Femur (tissue), 1 donor: ENCODE results near the gene CPNE1.

Experiments
- DNase-seq: peaks from one replicate; pipeline ENCODE4 v3.0.0-alpha.2; 2017

The CPNE1 gene

DNA sequence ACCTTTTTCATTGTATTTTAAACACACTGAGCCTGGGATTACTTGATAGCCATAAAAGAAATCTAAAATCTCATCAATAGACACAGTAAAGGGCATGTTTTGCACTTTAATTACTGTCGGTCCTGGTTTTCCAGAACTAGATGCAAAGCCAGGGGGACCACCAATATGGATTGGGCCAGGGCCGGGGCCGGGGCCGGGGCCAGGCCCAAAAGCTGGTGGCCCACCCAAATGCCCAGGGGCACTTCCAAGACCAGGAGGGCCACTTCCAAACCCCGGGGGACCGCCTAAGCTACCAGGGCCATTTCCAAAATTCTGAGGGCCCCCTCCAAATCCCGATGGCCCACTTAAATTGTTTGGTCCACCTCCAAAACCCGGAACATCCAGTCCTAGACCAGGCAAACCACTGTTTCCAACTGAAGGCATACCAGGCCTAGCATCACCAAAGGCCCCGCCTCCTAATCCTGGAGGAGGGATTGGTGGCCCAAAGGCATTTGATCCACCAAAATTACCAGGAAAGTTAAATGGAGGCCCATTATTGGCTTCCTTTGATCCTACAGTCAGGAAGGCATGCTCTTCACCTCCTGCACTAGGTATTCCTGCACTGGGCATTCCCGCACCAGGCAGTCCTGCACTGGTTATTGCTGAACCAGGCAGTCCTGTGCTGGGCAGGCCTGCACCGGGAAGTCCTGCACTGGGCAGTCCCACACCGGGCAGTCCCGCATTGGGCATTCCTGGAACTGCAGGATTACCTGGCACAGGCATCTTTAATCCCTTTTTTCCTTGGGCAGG is 11.9 kb downstream of the CPNE1 start:
- DNase-seq: no peak

DNA sequence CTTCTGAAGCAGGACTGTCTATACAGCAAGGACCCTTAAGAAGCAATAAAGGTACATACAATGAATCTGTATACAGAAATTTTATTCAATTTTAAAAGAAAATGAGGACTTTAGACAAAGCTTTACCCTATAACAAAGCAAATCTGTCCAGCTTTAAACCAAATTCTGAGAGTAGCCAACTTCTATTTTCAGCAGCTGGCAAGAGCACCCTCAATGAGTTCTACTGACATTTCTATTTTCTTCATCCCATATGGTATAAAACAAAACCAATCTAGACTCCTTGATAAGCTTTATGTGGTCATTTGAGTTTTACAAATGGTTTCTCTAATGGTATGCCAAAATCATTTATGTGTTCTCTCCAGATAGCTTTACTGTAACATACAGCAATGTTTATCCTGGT is 12.7 kb downstream of the CPNE1 start:
- no peak for DNase-seq

DNA sequence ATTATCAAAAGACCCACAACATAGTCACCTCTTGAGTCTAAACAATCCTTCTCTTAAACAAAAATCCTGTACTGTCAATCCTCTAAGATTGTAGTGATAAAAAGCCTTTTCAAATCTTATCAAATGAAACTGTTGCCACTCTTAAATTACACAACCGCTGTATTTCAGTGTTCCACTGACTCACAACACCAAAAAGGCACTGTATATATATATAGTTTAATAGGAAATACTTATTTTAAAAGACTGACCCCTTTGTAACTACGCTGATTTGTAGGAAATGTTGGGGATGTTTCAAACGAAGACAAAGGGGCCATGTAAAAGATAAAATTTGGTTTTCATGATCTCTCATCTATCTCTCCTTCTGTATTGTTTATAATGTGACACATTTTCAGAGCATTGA is 14.1 kb downstream of the CPNE1 start:
- no peak for DNase-seq

DNA sequence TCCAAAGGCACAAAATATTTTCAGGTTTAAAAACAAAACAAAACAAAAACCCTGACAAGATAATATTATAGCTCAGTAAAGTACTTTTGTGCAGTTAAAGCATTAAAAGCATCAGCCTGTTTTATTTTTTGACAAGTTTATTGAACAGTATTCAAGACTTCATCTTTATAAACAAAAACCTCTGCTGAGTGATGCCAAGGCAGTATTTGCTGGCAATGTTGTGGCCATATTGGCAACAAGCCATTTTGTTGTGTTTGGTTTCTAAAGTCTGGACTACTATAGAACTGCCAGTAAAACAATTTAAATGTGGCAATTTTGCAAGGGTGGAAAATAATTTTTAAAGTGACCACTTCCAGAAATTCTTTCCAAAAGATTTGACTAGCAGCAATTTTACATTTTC is 15.9 kb downstream of the CPNE1 start:
- DNase-seq: no peak

DNA sequence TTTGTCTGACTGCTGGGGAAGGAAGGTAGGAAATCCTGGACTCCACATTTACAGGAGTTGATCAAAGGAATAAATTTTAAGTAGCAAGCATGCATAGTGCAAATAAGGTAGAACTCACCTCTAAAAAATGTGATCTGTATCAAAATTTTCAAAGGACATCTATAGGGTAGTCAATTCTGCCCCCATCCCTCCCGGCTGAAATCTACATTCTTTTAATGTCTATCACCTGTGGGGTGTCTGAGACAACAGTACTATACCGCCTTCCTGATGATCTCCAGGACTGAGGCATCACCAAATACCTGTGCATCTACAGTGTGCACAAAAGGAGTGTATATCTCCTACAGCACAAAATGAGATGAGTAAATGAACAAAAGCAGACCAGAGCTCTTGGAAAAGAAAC is 19.9 kb downstream of the CPNE1 start:
- DNase-seq: no peak

DNA sequence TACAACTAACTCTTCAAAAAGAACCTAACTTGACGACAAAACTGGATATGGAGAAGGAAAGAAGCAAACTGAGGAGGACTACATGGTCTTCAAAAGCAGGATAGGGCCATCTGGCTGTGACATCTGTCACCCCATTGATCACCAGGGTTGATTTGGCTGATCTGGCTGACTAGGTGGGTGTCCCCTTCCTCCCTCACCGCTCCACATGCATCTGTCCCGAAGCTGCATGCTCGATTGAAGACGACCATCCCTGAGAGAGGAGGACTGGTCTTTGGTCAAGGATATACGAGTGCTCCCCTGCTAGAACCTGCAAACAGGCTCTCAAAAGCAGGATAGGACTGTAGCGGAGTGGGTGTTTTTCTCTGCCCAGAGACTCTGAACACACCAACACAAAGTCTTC is 21.7 kb downstream of the CPNE1 start:
- DNase-seq: no peak

DNA sequence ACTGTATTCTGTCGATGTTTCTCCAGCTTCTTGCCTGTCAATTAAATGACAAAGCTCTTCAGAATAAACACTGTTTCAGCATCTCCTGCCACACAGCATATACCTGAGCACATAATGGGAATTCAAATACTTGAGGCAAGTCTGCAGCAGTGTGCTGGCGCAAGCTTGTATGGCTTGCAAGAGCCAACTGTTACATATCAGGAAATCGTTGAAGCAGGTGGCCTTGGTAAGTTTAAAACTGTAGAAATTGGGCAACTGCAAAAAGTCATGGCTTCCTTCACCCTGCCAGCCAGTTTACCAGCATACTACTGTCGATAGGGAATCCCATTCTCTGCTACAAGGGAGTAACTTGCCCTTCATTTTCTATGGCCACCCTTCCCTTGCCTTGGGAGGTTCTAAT is 23.0 kb downstream of the CPNE1 start:
- DNase-seq: no peak

DNA sequence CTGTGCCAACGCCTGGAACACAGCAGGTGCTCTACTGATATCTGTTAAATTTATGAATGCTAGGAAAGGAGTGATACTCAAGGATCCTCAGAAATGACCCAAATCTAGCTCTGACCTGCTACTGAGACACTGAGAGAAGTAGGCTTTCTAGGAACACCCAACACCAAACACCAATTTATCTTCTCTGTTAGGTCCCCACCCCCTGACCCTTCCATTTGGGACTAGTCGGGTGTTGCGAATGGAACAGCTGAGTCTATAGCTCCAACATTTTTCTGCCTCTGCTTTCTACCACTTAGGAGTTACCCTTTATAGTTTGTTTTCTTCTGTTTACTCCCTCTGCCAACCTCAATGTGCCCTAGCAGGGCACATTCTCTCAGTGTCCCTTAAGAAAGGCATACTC is 24.0 kb downstream of the CPNE1 start:
- DNase-seq: no peak

DNA sequence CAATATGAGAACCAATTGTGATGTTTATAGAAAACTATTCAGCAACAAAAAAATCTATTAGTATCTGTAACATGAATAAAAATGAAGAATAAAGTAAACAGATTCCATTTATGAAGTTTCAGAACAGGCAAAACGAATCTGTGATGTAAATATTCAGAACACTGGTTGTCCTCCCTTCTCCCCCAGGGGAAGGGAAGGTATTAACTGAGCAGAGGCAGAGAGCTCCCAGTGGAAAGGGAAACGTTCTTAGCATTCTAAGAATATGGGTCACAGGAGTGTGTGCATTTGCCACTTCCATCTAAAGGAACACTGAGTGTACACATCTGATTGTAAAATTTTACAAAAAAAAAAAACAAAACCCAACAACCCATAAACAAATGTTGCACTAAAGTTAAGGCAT is 25.9 kb downstream of the CPNE1 start:
- DNase-seq: no peak

DNA sequence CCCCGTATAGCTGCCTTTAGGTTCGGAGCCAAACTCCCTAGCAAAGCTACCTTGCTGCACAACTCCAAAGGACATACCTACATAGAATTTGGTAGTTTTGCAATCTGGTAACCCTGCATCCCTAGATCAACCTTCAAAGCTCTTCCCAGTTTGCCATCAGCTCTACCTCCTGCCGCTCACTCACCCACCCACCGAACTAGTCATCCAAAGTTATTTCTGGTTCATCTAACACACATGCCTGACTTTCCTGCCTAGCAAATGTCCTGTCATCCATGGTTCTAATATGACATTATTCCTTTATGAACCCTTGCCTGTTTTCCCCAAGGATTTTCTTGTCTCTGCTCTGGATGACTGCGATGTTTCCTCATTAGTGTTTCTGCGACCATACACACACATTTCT is 27.4 kb downstream of the CPNE1 start:
- no peak for DNase-seq

DNA sequence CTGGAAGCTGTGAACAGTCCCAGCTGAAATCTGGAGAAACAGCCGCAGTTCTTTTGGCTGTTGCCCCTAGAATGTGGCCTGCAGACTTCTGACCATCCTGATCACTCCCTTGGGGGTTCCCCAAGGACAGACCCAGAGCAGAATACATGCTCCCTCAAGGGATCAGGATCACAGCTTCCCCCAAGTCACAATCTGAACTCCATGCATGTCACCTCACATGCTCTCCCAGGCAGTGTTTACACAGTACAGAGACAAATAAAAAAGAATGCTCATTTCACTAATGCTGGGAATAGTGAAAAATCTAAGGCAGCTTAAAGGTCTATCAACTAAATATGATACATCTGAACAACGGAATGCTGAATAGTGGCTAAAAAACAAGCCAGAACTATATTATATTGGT is 28.6 kb downstream of the CPNE1 start:
- no peak for DNase-seq

DNA sequence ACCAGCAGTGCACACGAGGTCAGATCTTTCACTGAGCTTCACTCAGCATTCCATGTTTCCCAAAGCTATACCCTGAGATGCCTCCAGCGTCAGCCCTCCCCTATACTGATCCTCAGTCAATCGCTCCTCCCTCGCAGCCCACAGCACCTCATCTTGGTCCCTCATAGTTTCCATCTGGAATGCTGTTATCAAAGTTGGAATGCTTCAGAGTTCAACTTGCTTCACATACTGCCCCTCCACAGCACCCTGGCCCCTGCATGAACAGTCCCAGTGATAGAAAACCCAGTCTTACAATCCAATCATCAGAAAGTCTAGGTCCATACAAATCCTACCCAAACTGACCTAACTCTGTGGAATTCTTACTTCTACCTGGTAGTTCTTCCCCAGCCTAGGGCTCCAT is 29.0 kb downstream of the CPNE1 start:
- no peak for DNase-seq

DNA sequence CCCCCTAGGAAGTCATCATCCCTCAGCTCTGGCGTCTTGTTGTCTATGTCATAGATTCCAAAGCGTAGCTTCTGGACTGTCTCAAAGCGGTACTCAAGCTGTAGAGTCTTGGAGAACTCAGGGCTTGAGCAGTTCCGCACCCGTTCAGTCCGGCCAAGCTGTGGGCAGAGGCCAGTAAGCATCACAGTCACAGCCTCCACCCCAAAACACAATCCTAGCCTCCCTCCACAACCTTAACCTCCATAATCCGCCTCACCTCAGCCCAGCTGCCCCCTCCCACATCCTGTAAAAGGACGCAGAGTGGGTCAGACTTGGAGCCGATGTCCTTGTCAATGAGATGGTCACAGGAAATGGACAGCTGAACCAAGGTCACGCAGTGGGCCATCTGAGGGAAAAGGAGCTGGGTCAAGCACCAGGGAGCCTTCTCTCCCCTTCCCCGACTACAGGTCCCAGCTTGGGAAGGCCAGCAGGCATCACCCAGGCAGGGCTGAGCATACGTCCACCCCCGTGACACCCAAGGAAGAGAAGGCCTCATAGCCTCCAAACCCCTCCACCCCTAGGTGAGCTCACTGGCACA is 32.1 kb downstream of the CPNE1 start:
- DNase-seq: no peak

DNA sequence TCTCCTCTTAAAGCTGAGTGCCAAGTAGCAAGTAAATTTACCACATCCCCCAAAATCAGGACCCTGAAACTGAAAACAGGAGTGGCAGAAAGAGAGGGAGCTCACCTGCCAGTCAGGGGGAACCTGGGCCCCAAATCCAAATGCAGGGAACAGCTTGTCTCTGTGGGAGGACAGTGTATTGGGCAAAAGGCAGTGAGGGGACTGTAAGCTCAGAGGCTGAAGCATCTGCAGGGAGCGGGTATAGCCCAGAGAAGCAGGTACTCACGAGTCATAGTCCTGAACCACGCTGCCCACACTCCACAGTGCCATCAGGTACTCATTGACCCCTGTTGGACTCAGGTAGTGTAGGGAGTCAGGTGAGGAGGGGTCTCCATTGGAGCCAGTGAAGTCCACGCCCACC is 34.1 kb downstream of the CPNE1 start:
- no peak for DNase-seq

DNA sequence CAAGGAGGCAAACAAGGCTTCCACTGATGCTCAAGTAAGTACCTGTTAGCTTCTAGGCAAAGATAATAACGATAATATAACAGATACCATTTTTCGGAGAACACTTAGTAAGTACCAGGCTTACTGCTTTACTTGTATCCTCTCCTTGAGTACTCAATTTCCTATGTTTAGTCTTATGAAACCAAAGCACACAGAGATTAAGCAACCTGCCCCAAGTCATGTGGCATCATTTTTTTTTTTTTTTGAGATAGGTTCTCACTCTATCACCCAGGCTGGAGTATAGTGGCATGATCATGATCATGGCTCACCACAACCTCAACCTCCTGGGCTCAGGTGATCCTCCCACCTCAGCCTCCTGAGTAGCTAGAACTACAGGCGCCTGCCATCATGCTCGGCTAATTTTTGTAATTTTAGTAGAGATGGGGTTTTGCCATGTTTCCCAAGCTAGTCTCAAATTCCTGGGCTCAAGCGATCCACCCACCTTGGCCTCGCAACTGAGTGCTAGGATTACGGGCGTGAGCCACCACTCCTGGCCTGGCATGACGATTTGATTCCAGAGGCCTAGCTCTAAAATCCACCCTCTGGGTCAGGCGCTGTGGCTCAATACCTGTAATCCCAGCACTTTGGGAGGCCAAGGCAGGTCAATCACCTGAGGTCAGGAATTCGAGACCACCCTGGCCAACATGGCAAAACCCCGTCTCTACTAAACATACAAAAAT is 35.1 kb downstream of the CPNE1 start:
- DNase-seq: no peak

DNA sequence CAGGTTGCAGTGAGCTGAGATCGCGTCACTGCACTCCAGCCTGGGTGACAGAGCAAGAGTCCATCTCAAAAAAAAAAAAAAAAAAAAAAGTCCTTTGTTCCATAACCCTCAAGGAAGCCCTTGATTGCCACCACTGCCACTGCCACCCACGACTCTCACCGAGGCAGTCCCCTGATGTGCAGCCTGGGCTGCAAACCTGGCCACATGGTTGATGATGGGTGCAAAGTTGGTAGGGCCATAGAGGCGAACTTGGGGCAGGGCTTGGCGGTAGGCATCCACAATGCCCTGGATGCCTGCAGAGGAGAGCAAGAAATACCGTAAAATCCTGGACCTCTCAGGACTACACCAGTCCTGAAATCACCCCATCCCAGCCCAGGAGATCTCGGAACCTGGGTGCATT is 37.6 kb downstream of the CPNE1 start:
- no peak for DNase-seq

DNA sequence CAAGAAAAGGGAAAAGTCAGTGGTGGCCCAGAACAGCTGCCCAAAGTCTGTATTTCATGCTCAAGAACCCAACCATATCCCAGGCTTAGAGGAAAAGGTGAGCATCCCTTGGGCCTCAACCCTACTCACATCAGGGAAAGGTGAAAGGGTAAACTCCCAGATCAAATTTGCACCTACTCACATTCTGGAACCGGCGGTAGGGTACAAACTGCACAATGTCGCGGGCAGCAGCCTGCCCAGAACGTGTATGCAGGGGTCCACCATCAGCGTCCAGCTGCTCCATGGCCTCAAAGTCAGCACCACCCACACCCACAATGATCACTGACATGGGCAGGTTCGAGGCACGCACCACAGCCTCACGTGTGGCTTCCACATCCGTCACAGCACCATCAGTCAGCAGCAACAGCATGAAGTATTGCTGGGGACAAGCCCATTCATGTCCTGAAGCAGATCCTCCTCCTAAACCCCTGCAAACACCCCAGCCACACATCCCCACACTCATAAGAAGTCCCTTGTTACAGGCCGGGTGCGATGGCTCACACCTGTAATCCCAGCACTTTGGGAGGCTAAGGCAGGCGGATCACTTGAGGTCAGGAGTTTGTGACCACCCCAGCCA is 38.2 kb downstream of the CPNE1 start:
- no peak for DNase-seq

DNA sequence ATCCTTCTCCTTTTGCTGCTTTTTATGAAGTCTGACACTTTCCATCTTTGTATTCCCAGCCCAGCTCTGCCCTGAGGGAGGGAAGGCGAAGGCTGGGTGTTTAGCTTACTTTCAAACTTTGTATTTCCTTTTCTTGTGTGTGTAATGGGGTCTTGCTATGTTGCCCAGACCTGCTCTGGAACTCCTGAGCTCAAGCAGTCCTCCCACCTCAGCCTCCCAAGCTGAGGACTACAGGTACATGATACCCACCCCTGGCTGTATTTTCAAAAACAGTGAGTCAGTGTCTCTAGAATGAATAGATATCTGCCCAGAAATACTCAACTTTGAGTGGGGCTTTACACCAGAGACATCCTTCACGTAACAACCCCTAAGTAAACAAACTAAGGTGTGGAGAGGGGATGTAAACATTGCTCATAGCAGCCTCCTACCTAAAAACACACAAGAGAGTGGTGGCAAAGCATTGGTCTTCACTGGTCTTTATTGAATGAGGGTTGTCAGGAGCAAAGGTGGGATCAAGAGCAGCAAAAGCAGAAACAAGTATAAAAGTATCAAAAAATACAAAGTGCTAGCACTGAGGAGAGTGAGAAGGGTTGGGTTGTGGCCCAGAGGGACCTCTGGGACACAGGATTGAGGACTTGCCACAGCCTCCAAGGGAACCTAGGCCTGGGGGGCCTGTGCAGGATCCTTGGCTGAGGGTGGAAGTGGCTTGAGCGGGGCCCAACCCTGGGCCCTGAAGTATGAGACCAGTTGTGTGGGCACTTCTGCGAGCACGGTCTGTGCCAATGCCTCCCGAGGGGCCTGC is 38.9 kb downstream of the CPNE1 start:
- DNase-seq: no peak

DNA sequence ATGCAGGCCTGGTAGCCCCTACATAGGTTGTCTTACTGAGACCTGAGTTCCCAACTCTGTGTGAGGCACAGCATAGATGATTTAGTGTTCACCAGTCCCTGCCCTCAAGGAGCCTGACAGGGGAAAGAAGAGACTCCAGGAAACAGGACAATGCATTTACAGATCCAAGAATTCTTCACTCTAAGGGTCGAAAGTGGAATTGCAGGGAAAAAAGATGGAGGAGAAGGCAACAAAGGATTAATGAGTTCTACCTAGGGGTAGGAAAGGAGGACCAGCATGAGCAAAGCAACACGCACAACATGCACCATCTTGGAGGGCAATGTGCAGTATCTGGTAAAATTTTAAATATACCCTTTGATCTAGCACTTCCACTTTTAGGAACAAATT is 43.1 kb downstream of the CPNE1 start:
- no peak for DNase-seq

DNA sequence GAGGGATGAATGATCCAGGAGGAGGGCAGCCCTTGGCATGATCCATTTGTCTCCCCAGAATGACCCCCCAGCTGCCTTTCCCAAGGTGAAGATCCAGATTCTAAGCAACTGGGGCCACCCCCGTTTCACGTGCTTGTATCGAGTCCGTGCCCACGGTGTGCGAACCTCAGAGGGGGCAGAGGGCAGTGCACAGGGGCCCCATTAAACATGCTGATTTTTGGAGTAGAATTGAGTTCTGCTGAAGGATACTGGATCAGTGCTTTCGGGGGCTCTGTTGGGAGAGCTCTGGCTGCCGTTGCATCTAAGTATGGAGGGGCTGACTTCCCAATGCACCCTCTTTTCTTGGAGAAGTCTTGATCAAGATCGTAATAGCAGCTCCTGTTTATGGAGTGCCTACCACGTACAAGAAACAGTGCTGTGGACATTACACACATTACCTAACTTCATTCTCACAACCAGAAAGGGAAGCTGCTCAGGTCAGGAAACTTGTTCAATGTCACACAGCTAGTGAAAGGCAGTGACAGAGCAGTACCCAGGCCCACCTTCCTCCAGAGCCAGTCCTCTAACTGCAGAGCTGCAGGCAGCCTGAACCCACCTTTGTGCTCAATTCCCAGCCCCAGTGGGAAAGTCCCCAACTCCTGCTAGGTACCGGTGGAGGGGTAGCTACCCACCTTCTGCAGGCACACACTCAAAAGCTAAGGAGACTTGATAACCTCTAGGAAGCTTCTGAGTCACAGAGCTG is 43.7 kb downstream of the CPNE1 start:
- no peak for DNase-seq

DNA sequence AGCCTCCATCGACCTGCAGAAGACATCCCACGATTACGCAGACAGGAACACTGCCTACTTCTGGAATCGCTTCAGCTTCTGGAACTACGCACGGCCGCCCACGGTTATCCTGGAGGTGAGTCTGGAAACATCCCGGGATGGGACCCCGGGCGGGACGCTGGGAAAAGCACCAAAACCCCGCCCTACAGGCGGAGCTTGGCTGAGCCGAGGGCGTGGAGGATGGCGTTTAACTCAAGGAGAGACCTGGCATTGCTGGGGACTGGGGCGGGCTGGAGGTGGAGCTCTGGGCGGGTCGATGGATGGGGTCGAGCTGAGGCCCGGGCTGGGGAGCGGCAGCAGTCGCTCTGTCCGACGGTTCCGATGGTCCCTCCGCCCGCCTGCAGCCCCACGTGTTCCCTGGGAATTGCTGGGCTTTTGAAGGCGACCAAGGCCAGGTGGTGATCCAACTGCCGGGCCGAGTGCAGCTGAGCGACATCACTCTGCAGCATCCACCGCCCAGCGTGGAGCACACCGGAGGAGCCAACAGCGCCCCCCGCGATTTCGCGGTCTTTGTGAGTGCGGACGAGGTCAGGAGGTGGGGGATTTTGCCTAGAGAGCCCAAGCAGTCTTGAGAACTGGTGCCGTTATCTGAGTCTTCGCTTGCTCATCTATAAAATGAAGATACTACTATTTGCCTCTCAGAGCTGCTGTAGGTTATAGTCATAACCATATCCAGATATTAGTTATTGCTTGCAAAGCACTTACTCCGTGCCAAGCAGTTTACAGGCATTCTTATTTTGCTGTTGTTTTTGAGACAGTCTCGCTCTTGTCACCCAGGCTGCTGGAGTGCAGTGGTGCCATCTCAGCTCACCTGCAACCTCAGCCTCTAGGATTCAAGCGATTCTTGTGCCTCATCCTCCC is 45.3 kb downstream of the CPNE1 start:
- peak; percentile 91 for DNase-seq
